Activated B cell treated with CpG ODN at 0.5 μM for 24 hours (primary cell): ENCODE data around the gene UBAC2. TPM values are rescaled to one million over a fixed set of nuclear protein-coding genes. Genes with fewer than 3 reads are reported as not detected.
"Not testable (repeated sequence)": the region's sequence is repeated elsewhere in the genome, so short reads cannot be mapped to it uniquely, and the experiment has no call there.

Experiments used
- ATAC-seq: fragments of 200-7000 bp; cut with Tn5 transposase; one replicate; pipeline ENCODE4 v1.10.0; 2021; ENCODE audit warnings: low read depth, mild to moderate bottlenecking, moderate library complexity
- CTCF ChIA-PET: fragments of 350-600 bp; sonication (Branson Sonifier 250); formaldehyde crosslinking; loops from one replicate; lab custom pipeline; 2021; ENCODE audit warnings: antibody characterized with exemption; lab: Charles Lee
- POLR2A ChIA-PET: fragments of 350-600 bp; sonication (Branson Sonifier 250); formaldehyde crosslinking; loops from one replicate; lab custom pipeline; 2021; ENCODE audit warnings: antibody characterized with exemption; lab: Charles Lee
- DNase-seq: peaks from one replicate; pipeline ENCODE4 v3.0.0; 2022
- H3K27ac Mint-ChIP-seq: one replicate; pipeline ENCODE4 v1.8.0; 2020; ENCODE audit warnings: mixed read lengths
- H3K27me3 Mint-ChIP-seq: one replicate; pipeline ENCODE4 v1.8.0; 2021; ENCODE audit warnings: mixed read lengths
- H3K36me3 Mint-ChIP-seq: one replicate; pipeline ENCODE4 v1.8.0; 2021; ENCODE audit warnings: low read depth, mixed read lengths
- H3K4me1 Mint-ChIP-seq: one replicate; pipeline ENCODE4 v1.8.0; 2021; ENCODE audit warnings: mixed read lengths
- H3K4me3 Mint-ChIP-seq: one replicate; pipeline ENCODE4 v1.8.0; 2020; ENCODE audit warnings: mild to moderate bottlenecking, mixed read lengths
- H3K9me3 Mint-ChIP-seq: one replicate; pipeline ENCODE4 v1.8.0; 2020; ENCODE audit warnings: mixed read lengths
- intact Hi-C: fragments of 100-400 bp; cut with micrococcal nuclease; formaldehyde crosslinking; loops from one replicate; pipeline ENCODE4 v1.15.1; 2024
- total RNA-seq: library from RNA; stranded (reverse); gene quantifications from 2 replicates; pipeline ENCODE4 v1.2.3, GENCODE V29; 2022
- TF ChIP-seq, protein P1 (sequence below): fragments of 200-600 bp; IDR thresholded peaks from one replicate; pipeline ENCODE4 v1.8.0; 2022; ENCODE audit warnings: antibody characterized with exemption, mild to moderate bottlenecking

UBAC2 gene
- total RNA-seq, 1 donor from 2014 or later: 51.0 TPM

DNA sequence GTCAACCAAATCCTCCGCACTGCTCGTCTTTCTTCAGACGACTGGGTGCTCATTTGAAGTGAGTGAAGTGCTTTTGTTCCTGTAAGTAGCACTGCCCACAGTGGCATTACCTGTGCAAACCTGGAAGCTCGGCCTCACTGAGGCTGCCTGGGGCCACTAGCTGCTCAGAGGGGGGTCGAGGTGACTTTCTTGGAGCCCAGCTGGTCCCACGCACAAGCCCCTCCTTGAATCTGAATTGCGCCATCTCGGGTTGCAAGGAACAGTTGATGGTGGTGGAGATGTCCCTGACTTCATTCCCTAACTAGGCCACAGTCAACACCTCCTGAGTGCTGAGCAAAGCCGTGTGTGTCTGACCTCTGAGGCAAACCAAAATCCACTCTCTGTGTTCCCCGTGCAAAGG lies 185.8 kb downstream of the UBAC2 start:
- Mint-ChIP-seq H3K27me3 (no peaks in the 10 kb centered on the region), H3K27ac (peak overlapping the region; percentile 84), H3K36me3 (peaks cover 21% of the 10 kb centered on the region), H3K9me3 (no peaks in the 10 kb centered on the region), H3K4me3 (no peak overlapping the region), H3K4me1 (peaks cover 49% of the 10 kb centered on the region)
- intact Hi-C loops: loop anchor here (5.0 kb wide), 1 partner anchor 1131 kb away; no protein-coding TSS in a partner anchor
- CTCF ChIA-PET: interaction anchor here (0.7 to 12.6 kb wide), 26 partner anchors 10 to 210 kb away, joined by 3 to 217 read pairs (median 5); partner anchors contain the start of gene GPR183
- TF ChIP-seq, protein P1, sequence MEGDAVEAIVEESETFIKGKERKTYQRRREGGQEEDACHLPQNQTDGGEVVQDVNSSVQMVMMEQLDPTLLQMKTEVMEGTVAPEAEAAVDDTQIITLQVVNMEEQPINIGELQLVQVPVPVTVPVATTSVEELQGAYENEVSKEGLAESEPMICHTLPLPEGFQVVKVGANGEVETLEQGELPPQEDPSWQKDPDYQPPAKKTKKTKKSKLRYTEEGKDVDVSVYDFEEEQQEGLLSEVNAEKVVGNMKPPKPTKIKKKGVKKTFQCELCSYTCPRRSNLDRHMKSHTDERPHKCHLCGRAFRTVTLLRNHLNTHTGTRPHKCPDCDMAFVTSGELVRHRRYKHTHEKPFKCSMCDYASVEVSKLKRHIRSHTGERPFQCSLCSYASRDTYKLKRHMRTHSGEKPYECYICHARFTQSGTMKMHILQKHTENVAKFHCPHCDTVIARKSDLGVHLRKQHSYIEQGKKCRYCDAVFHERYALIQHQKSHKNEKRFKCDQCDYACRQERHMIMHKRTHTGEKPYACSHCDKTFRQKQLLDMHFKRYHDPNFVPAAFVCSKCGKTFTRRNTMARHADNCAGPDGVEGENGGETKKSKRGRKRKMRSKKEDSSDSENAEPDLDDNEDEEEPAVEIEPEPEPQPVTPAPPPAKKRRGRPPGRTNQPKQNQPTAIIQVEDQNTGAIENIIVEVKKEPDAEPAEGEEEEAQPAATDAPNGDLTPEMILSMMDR: no peak
- POLR2A ChIA-PET: interaction anchor here (0.5 to 2.4 kb wide), 8 partner anchors 10 to 116 kb away, joined by 3 to 25 read pairs (median 4); no protein-coding TSS in a partner anchor
- ATAC-seq: no peak
- DNase-seq: no peak

DNA sequence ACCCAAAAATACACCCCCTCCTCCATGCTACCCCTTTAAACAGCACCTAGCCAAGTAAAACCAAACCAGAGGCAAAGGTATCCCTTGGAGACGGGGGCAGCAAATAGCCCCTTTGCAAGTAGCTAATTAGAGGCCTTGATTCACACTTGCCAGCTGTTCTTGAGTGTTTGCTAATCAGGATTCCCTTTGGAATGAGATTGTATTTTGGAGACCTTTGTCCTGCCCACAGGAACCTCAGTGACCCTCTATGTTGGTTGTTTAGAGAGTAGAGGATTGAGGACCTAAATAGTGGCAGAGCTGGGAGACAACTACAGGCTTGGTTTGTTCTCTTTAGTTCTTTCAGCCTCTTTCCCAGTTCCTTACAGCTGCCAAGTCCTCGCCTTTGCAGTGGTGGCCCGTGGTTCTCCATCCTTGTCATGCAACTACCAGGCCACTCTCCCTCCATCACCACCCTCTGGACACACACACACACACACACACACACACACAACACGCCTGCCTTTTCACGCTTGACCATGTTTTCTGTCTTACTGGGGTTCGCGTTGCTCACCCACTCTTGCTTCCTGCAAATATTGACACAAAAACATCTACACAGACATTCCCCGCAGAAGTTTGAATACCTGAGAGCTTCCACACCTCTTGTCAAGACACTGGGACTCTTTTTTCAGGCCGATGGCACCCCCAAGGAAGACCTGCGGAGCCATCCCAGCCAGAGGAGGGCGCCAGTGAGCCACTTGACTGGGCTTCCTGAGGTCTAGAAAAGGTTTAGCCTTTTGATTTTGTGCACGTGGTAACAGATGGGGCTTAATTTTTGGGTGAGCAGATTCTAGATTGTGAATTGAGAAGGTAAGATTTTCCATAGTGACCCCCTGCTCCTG lies 186.5 kb downstream of the UBAC2 start:
- Mint-ChIP-seq H3K4me1 (peaks cover 43% of the 10 kb centered on the region), H3K27me3 (no peaks in the 10 kb centered on the region), H3K4me3 (peak overlapping the region; percentile 12), H3K36me3 (peaks cover 21% of the 10 kb centered on the region), H3K27ac (peak overlapping the region; percentile 84), H3K9me3 (no peaks in the 10 kb centered on the region)
- peak; percentile 78 for ATAC-seq
- CTCF ChIA-PET: interaction anchor here (0.7 to 12.6 kb wide), 39 partner anchors 8 to 219 kb away, joined by 3 to 217 read pairs (median 5); partner anchors contain the start of gene GPR183
- intact Hi-C loops: loop anchor here (1.0 to 5.0 kb wide), 9 partner anchors 12 to 1130 kb away; partner anchors contain the start of gene GPR183
- TF ChIP-seq, protein P1: peak; percentile 94
- peak; percentile 81 for DNase-seq
- POLR2A ChIA-PET: interaction anchor here (0.5 to 2.4 kb wide), 12 partner anchors 11 to 169 kb away, joined by 3 to 25 read pairs (median 4); partner anchors contain the start of gene GPR183

DNA sequence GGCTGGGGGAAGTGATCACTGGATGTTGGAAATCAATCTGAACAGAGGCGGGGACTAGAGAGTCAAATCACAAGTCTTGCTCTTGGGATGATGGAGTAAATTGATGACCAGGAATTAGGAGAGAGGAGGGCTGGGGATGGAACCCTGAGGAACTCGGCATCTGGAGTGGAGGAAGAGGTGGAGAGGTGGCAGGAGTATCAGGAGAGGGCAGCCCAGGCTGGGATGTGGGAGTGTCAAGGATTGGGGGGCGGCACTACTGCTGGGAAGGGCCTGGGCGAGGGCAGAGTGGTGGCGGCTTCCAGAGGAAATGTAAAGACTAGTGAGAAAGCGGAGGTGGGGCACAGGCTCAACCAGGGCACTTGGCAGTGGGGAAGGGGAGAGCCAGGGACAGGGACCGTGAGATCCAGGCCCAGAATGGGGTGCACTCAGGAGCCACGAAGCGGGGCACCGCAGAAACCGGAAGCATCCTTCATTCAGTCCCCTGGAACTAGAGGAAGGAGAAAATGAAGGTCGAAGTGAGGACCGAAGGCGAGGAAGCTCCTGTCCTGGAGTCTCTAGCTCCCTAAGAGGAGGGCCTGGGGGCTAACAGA lies 187.8 kb downstream of the UBAC2 start:
- DNase-seq: no peak
- CTCF ChIA-PET: interaction anchor here (0.7 to 12.6 kb wide), 21 partner anchors 12 to 217 kb away, joined by 3 to 217 read pairs (median 6); no protein-coding TSS in a partner anchor
- peak overlapping the region; percentile 84 for H3K27ac Mint-ChIP-seq
- TF ChIP-seq, protein P1: no peak
- peaks cover 21% of the 10 kb centered on the region for H3K36me3 Mint-ChIP-seq
- H3K27me3 Mint-ChIP-seq: no peaks in the 10 kb centered on the region
- intact Hi-C loops: loop anchor here (5.0 kb wide), 1 partner anchor 1129 kb away; no protein-coding TSS in a partner anchor
- H3K4me1 Mint-ChIP-seq: peaks cover 30% of the 10 kb centered on the region
- H3K9me3 Mint-ChIP-seq: no peaks in the 10 kb centered on the region
- no peak overlapping the region for H3K4me3 Mint-ChIP-seq
- POLR2A ChIA-PET: interaction anchor here (0.5 to 2.4 kb wide), 4 partner anchors 14 to 118 kb away, joined by 3 to 25 read pairs (median 7); no protein-coding TSS in a partner anchor
- no peak for ATAC-seq

DNA sequence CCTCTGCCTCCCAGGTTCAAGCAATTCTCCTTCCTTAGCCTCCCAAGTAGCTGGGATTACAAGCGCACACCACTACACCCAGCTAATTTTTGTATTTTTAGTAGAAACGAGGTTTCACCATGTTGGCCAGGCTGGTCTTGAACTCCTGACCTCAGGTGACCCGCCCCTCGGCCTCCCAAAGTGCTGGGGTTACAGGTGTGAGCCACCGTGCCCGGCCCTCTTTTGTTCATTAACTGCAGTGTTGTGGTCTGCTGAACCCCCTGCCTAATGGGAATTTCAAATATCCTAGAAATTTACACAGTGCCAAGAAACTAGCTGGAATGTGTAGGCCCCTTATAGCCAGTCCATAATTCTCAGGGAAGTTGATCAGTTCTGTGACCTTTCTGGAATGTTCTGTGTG lies 188.4 kb downstream of the UBAC2 start:
- H3K9me3 Mint-ChIP-seq, H3K4me3 Mint-ChIP-seq, H3K27me3 Mint-ChIP-seq, ATAC-seq, DNase-seq, H3K27ac Mint-ChIP-seq: not testable (repeated sequence)
- Mint-ChIP-seq H3K4me1 (peaks cover 24% of the 10 kb centered on the region), H3K36me3 (peaks cover 21% of the 10 kb centered on the region)
- intact Hi-C loops: loop anchor here (5.0 kb wide), 1 partner anchor 1128 kb away; no protein-coding TSS in a partner anchor
- CTCF ChIA-PET: interaction anchor here (0.9 to 12.6 kb wide), 6 partner anchors 12 to 213 kb away, joined by 3 to 217 read pairs (median 15); no protein-coding TSS in a partner anchor
- POLR2A ChIA-PET: interaction anchor here (1.1 to 1.4 kb wide), 2 partner anchors 14 to 48 kb away, joined by 3 to 5 read pairs; no protein-coding TSS in a partner anchor
